ENCODE measurements around the gene IDH2.

DNA sequence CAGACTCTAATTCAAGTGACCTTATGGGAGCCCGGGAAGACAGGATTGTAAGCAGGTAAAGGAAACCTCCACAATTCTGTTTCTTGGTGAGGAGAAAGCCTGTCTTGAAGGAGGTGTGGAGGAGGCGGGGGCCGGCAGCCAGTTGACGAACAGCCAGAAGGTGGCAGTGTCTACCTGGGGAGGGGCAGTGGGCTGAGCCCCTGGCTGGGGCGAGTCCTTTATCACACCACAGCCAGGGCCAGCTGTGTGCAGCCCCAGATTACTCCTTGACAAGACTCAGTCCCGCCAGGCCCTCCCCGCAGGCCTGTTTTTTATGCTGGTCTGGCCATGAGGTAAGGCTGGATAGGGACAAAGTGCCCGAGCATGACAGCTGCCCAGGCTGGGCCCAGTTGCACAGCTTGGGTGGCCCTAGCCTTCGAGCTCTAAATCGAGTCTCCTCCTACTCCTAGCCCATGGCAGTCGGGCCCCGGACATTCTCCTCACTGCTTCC lies 40.9 kb upstream of the IDH2 start:
- TF ChIP-seq POLR2A (IDR thresholded peaks at IDR 0.05): no peak
- TF ChIP-seq, protein P1, sequence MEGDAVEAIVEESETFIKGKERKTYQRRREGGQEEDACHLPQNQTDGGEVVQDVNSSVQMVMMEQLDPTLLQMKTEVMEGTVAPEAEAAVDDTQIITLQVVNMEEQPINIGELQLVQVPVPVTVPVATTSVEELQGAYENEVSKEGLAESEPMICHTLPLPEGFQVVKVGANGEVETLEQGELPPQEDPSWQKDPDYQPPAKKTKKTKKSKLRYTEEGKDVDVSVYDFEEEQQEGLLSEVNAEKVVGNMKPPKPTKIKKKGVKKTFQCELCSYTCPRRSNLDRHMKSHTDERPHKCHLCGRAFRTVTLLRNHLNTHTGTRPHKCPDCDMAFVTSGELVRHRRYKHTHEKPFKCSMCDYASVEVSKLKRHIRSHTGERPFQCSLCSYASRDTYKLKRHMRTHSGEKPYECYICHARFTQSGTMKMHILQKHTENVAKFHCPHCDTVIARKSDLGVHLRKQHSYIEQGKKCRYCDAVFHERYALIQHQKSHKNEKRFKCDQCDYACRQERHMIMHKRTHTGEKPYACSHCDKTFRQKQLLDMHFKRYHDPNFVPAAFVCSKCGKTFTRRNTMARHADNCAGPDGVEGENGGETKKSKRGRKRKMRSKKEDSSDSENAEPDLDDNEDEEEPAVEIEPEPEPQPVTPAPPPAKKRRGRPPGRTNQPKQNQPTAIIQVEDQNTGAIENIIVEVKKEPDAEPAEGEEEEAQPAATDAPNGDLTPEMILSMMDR (IDR thresholded peaks at IDR 0.05): peak; percentile 53 to 84 (median 74)
- no peak for TF ChIP-seq POLR2AphosphoS5 (IDR thresholded peaks at IDR 0.05)
- no peak for TF ChIP-seq EP300 (IDR thresholded peaks at IDR 0.05; ENCODE audit: low read depth)

Data from transverse colon (tissue), 4 donors.